NCI-H1092 (cell line): ENCODE data around the gene SH3RF2.
"Not testable (repeated sequence)": the region's sequence is repeated elsewhere in the genome, so short reads cannot be mapped to it uniquely, and the experiment has no call there.

Experiments
- DNase-seq: peaks from one replicate; lab custom pipeline; 2025; lab: John Stamatoyannopoulos, UW

The SH3RF2 gene

DNA sequence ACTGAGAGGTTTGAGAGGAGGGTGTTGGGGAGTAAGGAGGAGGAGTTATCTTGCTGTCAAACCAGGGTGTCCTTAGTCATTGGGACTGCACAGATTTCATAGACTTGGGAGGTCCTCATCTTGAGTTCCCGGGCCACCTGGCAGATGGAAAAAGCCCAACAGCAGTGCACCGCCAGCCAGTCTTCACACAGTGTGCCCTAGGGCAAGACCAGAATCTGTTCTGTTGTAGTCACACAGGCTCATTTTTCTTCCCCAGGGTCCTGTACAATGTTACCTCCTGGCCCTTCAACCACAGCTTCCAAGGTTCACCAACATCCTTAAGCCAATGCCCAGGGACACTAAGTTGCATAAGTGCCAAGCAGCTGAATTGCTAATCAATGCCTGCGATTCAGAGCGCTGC lies 148.0 kb downstream of the SH3RF2 start:
- no peak for DNase-seq

DNA sequence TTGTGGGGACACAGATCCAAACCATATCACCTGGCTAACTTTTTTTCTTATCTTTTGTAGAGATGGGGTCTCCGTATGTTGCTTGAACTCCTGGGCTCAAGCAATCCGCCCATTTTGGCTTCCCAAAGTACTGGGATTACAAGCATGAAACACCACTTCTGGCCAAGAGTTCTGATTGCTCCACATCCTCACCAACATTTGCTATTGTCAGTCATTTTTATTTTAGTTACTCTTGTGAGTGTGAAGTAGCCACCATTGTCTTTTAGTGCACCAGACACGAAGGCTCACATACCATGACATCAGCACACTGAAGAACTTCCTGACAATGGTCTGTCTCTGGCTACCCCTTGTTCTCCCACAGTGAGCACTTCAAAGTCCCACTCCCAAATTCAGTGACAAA lies 151.7 kb downstream of the SH3RF2 start:
- no peak for DNase-seq

- DNase-seq = no peak
Measured at GRCh38 chr5:146089287-146089686, 152.9 kb downstream of the SH3RF2 start.

GRCh38 chr5:146091881-146092280 lies 155.5 kb downstream of the SH3RF2 start:
- no peak for DNase-seq

DNA sequence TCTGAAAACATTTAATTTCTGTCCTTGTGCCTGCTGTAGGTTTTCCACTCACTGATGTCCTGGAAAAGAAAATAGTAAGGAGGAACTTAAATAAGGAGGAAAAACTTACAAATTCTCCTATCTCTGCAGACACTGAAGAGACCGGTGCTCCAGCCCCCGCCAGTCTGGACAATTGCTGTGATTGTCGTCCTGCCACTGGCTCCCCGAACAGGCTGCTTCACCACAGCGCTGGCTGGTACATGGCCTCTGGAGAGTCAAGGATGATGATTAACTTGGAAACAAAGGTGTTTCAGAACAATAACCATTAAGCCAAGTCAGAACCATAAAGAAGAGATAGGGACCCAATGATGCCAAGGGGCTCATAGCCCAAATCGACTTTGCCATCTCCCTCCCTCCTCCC lies 161.7 kb downstream of the SH3RF2 start:
- no peak for DNase-seq

- DNase-seq = no peak
Measured at GRCh38 chr5:146101646-146102045, 165.3 kb downstream of the SH3RF2 start.

GRCh38 chr5:146103594-146103993 lies 167.2 kb downstream of the SH3RF2 start:
- no peak for DNase-seq

GRCh38 chr5:146105477-146105876 lies 169.1 kb downstream of the SH3RF2 start, which contains the start of gene PLAC8L1:
TSS of gene PLAC8L1 (minus strand) at chr5:146105577. CDS start at chr5:146104311, 1,266 bp downstream.
- DNase-seq = no peak

GRCh38 chr5:146107901-146108300 lies 171.5 kb downstream of the SH3RF2 start:
- DNase-seq = no peak

- not testable (repeated sequence) for DNase-seq
Measured at GRCh38 chr5:146108870-146109269, 172.5 kb downstream of the SH3RF2 start.

DNA sequence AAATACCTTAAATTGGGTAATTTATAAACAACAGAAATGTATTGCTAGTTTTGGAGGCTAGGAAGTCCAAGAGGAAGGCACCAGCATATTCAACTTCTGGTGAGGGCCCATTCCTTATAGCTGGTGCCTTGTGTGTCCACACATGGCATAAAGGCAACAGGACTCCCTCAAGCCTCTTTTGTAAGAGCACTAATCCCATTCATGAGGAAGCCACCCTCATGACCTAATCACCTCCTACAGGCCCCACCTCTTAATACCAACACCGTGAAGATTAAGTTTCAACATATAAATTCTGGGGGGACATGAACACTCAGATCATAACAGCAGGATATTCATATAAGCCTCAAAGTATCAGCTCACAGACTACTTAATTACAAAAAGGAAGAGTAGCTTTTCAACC lies 173.0 kb downstream of the SH3RF2 start:
- no peak for DNase-seq

- DNase-seq = no peak
Measured at GRCh38 chr5:146111409-146111808, 175.0 kb downstream of the SH3RF2 start.

GRCh38 chr5:146112476-146112875 lies 176.1 kb downstream of the SH3RF2 start:
- DNase-seq = no peak
